ENCODE measurements around the gene ZNF232. TPM values are rescaled to one million over a fixed set of nuclear protein-coding genes. Genes with fewer than 3 reads are reported as not detected.
A peak's percentile ranks its signal among the peaks of the same experiment; 100 is the strongest.

ZNF232 gene
- total and polyA plus RNA-seq, 9 donors: 7.8 to 15.3 (median 11.1) TPM

GRCh38 chr17:5120036-5120435 lies 8.4 kb upstream of the ZNF232 start:
- peaks cover 2% of the 10 kb centered on the region for H3K27me3 ChIP-seq
- DNase-seq: no peak
- H3K4me1 ChIP-seq (ENCODE audit: insufficient read depth): peaks cover 1% of the 10 kb centered on the region
- no peak overlapping the region for H3K4me3 ChIP-seq
- intact Hi-C loops (cut with DNase I): no loop called here
- TF ChIP-seq POLR2A (IDR thresholded peaks at IDR 0.05): no peak
- TF ChIP-seq CTCF (IDR thresholded peaks at IDR 0.05): no peak
- no peak for TF ChIP-seq EP300 (IDR thresholded peaks at IDR 0.05)
- 75 to 79% (median 77%) methylated on average over 7 of the region's 7 CpGs for WGBS, 3 donors
- no peak overlapping the region for H3K27ac ChIP-seq
- peaks cover 0 to 7% of the 10 kb centered on the region in 2 donors for H3K9me3 ChIP-seq
- H3K36me3 ChIP-seq: no peaks in the 10 kb centered on the region

- no peak overlapping the region for H3K27ac ChIP-seq
- DNase-seq: no peak
- H3K27me3 ChIP-seq: peaks cover 2% of the 10 kb centered on the region
- peaks cover 0 to 7% of the 10 kb centered on the region in 2 donors for H3K9me3 ChIP-seq
- H3K4me3 ChIP-seq: no peak overlapping the region
- no peaks in the 10 kb centered on the region for H3K36me3 ChIP-seq
- intact Hi-C loops (cut with DNase I): no loop called here
- WGBS, 3 donors: 84 to 90% (median 86%) methylated on average over 6 of the region's 6 CpGs
- TF ChIP-seq CTCF (IDR thresholded peaks at IDR 0.05) (no peak), EP300 (IDR thresholded peaks at IDR 0.05) (no peak), POLR2A (IDR thresholded peaks at IDR 0.05) (no peak)
- H3K4me1 ChIP-seq (ENCODE audit: insufficient read depth): peaks cover 1% of the 10 kb centered on the region
Measured at GRCh38 chr17:5118219-5118618, 6.5 kb upstream of the ZNF232 start.

- Histone ChIP-seq H3K9me3 (peaks cover 0 to 7% of the 10 kb centered on the region in 2 donors), H3K27me3 (peaks cover 2% of the 10 kb centered on the region), H3K36me3 (no peaks in the 10 kb centered on the region), H3K4me3 (no peak within 1 kb of the TSS), H3K4me1 (ENCODE audit: insufficient read depth) (peaks cover 2% of the 10 kb centered on the region), H3K27ac (peak within 1 kb of the TSS in 1 of 2 donors; percentile 31)
- DNase-seq: peak in 2 of 5 donors; percentile 35 to 48
- intact Hi-C loops (cut with DNase I): no loop called here
- 14 to 25% (median 19%) methylated on average over 74 to 87 of the region's 87 CpGs for WGBS, 3 donors
- TF ChIP-seq POLR2A (IDR thresholded peaks at IDR 0.05) (no peak), CTCF (IDR thresholded peaks at IDR 0.05) (no peak), EP300 (IDR thresholded peaks at IDR 0.05) (no peak)
Measured at GRCh38 chr17:5115673-5116651, 4.3 kb upstream of the ZNF232 start, which contains the start of gene USP6. Gene USP6, plus strand, starts transcription at chr17:5116032. Its CDS starts 14,336 bp downstream, at chr17:5130368.

GRCh38 chr17:5110816-5111215 lies 862 bp downstream of the ZNF232 start:
- H3K4me1 ChIP-seq (ENCODE audit: insufficient read depth): peaks cover 2% of the 10 kb centered on the region
- peak overlapping the region in 1 of 2 donors; percentile 55 for H3K27ac ChIP-seq
- peak overlapping the region; percentile 60 for H3K4me3 ChIP-seq
- H3K27me3 ChIP-seq: peaks cover 2% of the 10 kb centered on the region
- H3K9me3 ChIP-seq: no peaks in the 10 kb centered on the region
- 19 to 21% (median 19%) methylated on average over 8 of the region's 8 CpGs for WGBS, 3 donors
- DNase-seq: no peak
- intact Hi-C loops (cut with DNase I): no loop called here
- no peaks in the 10 kb centered on the region for H3K36me3 ChIP-seq
- TF ChIP-seq EP300 (IDR thresholded peaks at IDR 0.05): no peak
- no peak for TF ChIP-seq CTCF (IDR thresholded peaks at IDR 0.05)
- TF ChIP-seq POLR2A (IDR thresholded peaks at IDR 0.05): no peak

Data from ovary (tissue), 9 donors.